Dedifferentiated amniotic fluid mesenchymal stem cell (primary cell): ENCODE results near the gene SH2D4B.
"Not testable (repeated sequence)": the region's sequence is repeated elsewhere in the genome, so short reads cannot be mapped to it uniquely, and the experiment has no call there.

Source experiments
- DNase-seq: peaks from one replicate; pipeline ENCODE4 v3.0.0-alpha.2; 2016; ENCODE audit errors: extremely low spot score

The SH2D4B gene

GRCh38 chr10:80542652-80543318, 5.1 kb downstream of the SH2D4B start:
- DNase-seq, result no peak

GRCh38 chr10:80543319-80543672, 5.6 kb downstream of the SH2D4B start:
- not testable (repeated sequence) for DNase-seq

GRCh38 chr10:80544316-80544953, 6.7 kb downstream of the SH2D4B start:
- no peak for DNase-seq

DNA sequence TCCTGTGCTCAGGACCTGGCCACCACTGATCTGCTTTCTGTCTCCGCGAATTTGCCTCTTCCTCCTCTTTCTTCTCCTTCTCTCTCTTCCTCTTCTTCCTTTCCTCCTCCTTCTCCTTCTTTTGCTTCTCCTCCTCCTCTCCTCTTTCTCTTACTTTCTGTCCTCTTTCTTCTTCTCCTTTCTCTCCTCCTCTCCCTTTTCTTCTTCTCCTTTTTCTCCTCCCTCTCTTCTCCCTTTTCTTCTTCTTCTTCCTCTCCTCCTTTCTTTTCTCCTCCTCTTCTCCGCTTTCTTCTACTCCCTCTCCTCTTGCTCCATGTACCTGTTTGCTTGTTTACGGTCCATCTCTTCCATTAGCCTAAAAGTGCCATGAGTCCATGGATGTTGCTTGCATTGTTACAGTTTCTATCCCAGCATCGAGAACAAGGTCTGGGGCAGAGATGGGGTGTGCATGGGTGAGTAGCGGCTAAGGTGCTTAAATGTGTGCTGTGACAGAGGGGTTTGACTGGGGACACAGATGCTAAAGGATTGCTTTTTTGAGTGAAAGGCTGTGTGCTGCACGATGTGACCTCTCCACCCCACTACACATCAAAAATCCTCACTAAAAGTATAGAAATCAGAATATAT, 7.7 kb downstream of the SH2D4B start:
- DNase-seq, result no peak

DNA sequence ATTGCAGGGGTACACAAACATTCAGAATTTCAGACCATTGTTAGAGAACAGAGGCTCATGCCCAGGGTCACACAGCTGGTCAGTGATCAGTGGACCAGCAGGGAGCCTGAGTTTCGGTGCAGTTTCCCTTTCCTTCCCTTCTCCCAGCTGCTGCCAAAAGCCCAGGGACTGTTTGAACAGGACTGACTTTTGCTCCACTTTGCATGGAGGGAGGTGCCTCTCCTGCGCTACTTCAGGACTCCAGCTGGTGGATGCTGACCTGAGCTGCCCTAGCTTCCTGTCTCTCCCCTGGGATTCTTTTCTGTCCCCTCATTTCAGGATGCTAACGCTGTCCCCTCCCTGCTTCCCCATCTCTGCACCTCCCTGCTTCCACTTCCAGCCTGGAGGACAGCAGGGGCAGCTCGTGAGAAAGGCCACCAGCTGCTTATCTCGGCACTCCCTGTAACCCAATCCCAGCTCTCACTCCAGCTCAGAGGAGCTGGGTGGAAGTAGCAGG, 14.5 kb downstream of the SH2D4B start:
- no peak for DNase-seq

GRCh38 chr10:80553436-80553835, 15.7 kb downstream of the SH2D4B start:
- no peak for DNase-seq

DNA sequence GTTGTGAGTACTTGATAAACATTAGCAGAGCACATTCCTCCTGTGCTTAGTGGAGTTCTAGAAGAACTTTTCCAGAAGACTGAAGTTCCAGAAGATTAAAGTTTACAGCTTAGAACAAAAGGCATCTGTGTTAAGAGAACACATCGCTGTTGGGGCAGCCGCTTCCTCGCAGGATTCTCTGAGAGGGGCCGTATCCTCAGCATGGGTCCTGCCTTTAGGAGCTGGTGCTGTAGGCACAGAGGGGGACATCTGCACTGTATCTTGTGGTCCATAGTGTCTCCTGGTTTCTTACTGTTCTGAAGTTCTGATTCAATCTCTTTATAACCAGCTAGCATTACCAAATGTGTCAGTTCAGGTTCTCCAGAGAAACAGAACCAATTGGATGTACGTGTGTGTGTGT, 16.3 kb downstream of the SH2D4B start:
- DNase-seq, result no peak

DNA sequence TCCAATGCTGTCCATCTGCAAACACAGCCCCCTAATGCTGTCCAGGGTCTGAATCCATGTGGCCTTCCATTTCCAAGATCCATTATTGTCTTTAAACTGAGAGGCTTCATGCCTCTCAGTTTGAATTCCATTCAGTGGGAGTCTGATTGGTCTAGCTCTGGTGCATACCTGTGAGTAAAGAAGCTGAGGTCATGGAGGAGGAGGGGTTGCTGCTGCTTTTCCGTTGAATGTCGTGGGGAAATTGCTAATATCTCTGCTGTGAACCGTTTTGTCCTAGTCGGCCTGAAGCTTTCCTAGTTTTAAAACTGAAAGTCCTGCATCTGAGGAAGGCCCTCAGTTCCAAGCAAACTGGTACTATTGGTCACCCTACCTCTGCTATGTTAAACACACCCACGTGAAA, 17.7 kb downstream of the SH2D4B start:
- DNase-seq, result no peak

GRCh38 chr10:80561950-80562349, 24.2 kb downstream of the SH2D4B start:
- no peak for DNase-seq

DNA sequence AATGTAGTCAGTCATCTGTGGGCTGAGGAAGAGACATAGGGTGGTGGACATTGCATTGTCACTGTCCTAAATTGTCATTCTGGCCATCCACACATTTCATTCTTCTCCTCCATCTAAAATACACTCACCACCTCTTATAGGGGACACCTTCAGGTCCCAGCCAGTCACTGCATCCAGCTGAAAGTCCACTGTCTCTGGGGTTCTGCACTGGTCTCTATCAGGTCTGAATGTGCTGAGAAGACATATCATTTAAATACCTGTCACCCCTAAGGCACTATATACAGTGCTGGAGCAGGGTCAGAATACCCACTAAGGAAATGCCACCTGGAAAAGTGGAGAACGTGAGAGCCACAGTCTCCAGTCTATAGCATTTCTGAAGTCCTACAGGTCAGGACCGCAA, 29.6 kb downstream of the SH2D4B start:
- DNase-seq, result no peak

GRCh38 chr10:80569131-80569895, 31.6 kb downstream of the SH2D4B start:
- DNase-seq, result no peak

DNA sequence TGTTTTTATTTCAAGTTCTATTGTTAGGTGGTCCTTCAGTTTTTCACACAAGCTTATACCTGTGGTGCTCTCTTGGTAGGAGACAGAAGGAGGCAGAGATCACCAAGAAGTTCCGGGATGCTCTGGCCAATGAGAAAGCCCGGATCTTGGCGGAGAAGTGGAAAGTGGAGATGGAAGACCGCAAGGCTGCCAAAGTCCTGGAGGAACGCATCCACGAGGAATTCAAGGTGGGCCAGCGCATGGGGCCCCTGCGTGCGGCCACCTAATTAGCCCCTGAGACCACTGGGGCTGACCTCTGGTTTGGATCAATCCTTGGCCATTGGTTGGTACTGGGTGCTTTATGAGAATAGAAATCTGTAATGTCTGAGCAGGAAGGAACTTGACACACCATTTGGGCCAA, 33.6 kb downstream of the SH2D4B start:
- DNase-seq, result no peak

DNA sequence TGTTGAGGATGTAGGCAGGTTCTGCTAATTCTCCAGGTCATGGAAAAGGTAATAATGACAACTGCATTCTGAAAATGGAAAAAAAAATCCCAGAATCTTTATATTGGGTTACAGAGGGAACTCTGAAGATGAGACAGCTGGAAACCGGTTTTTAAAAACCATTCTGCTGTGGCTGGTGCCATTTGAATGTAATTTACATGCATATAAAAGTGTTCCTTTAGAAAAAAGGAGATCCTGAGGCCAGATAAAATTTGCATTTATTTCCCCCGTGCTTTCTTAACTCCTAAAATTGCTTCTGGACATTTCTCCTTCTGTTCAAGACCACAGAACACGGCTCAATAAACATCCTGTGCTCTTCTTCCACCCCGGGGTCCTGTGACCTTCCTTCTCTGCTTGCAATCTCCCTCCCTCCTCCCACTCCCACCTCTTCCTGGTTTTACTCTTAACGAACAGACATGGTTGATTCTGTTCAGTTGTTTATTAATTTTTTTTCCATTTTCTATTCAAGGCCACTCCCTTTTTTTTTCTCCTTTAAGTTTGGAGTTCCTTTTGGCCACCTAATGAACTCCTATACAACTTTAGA, 41.6 kb downstream of the SH2D4B start:
- DNase-seq, result no peak

- DNase-seq, result no peak
Observed at GRCh38 chr10:80579849-80580637, 42.3 kb downstream of the SH2D4B start.

DNA sequence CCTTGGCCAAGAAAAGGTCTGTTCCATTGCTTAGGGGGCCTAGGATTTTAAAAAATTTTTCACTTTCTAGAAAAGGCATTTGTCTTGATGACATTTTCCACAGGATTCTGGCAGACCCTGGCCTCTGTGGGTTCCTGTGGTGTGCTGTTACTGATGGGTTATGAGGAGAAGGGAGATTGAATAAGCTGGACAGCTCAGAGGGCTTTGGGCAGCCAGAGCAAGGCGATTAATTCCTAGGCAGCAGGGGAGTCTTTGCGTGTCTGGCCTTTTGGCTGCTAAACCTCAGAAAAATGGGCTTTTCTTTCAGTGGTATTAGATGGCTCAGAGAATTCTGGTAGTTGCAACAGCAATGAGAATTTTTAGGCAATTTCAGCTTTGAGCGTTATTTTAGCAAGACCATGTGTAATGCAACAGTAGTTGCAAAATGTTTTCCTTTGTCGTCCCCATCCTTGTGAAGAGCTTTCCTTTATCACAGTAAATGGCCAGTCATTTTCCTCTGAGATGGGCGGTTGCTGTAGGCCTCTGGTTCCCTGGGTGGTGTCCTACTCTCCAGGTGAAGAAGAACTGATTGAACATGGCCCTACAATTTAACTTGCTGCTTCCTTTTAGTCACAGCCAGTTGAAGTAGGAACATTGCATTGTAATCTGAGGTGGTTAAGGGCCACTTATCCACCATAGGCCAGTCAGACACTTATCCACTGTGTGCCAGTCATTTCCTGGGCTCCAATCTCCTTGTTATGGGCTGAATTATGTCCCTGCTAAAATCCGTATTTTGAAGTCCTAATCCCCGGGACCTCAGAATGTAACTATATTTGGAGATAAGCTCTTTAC, 43.2 kb downstream of the SH2D4B start:
- DNase-seq, result no peak

DNA sequence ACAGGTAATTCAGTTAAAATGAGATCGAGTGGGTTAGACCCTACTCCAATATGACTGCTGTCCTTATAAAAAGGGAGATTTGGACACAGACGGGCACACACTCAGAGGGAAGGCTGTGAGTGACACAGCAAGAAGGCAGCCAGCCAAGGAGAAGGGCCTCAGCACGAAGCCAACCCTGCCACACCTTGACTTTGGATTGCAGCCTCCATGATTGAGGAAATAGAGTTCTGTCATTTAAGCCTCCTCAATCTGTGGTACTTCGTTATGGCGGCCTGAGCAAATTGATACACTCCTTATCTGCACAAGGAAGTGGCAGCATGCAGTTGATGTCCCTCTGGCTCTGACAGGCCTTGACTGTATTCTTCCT, 43.8 kb downstream of the SH2D4B start:
- no peak for DNase-seq

- DNase-seq, result no peak
Observed at GRCh38 chr10:80582286-80582960, 44.7 kb downstream of the SH2D4B start.

GRCh38 chr10:80583685-80584084, 46.0 kb downstream of the SH2D4B start:
- DNase-seq, result no peak

- DNase-seq, result no peak
Observed at GRCh38 chr10:80585812-80586211, 48.1 kb downstream of the SH2D4B start.

GRCh38 chr10:80588546-80588945, 50.8 kb downstream of the SH2D4B start:
- DNase-seq, result no peak
